Caco-2 (cell line): ENCODE results near the gene RNF182. TPM values are rescaled to one million over a fixed set of nuclear protein-coding genes. Genes with fewer than 3 reads are reported as not detected.

ENCODE experiments used
- BruUV-seq: library from RNA; stranded (reverse); fragments of 400-500 nt; replicated peaks from 2 replicates; lab custom pipeline; 2021; lab: Mats Ljungman, UMichigan
- CTCF ChIA-PET: fragments of 300-600 bp; sonication (Branson Sonifier 250); formaldehyde crosslinking; loops from one replicate; lab custom pipeline; 2022; ENCODE audit warnings: antibody characterized with exemption; lab: Charles Lee
- POLR2A ChIA-PET: fragments of 300-600 bp; sonication (Branson Sonifier 250); formaldehyde crosslinking; loops from one replicate; lab custom pipeline; 2022; ENCODE audit warnings: antibody characterized with exemption; lab: Charles Lee
- DNase-seq, 2 experiments: peaks; one replicate each; pipeline versions ENCODE4 v3.0.0 to v3.0.0-alpha.2; 2020 to 2022
- H3K27me3 ChIP-seq: replicated peaks from 2 replicates; pipeline ENCODE4 v1.6.0; 2011; ENCODE audit warnings: low read length; ENCODE audit not compliant: control insufficient read depth, insufficient read depth
- H3K36me3 ChIP-seq: 2 replicates; pipeline ENCODE4 v1.5.1; 2011; ENCODE audit warnings: low read length; ENCODE audit not compliant: control insufficient read depth, insufficient read depth
- H3K4me1 ChIP-seq: fragments of 250-450 bp; sonication (Bioruptor Pico); 2 replicates; pipeline ENCODE4 v1.5.1; 2020; ENCODE audit warnings: mild to moderate bottlenecking
- H3K4me3 ChIP-seq: 2 replicates; pipeline ENCODE4 v1.5.1; 2011; ENCODE audit warnings: low read depth, mild to moderate bottlenecking, control low read depth, low read length
- H3K9me3 ChIP-seq: fragments of 250-450 bp; sonication (Bioruptor Pico); 2 replicates; pipeline ENCODE4 v1.5.1; 2020; ENCODE audit warnings: mild to moderate bottlenecking, moderate library complexity
- H3K27ac Mint-ChIP-seq: one replicate; pipeline ENCODE4 v1.8.0; 2022; ENCODE audit warnings: mixed read lengths; ENCODE audit not compliant: unreplicated experiment
- H3K27me3 Mint-ChIP-seq: one replicate; pipeline ENCODE4 v1.8.0; 2022; ENCODE audit warnings: mixed read lengths; ENCODE audit not compliant: insufficient read depth, unreplicated experiment
- H3K36me3 Mint-ChIP-seq: one replicate; pipeline ENCODE4 v1.8.0; 2022; ENCODE audit warnings: mild to moderate bottlenecking, mixed read lengths; ENCODE audit not compliant: insufficient read depth, unreplicated experiment
- H3K4me1 Mint-ChIP-seq: one replicate; pipeline ENCODE4 v1.8.0; 2022; ENCODE audit warnings: low read depth, mixed read lengths; ENCODE audit not compliant: unreplicated experiment
- H3K4me3 Mint-ChIP-seq: one replicate; pipeline ENCODE4 v1.8.0; 2022; ENCODE audit warnings: mild to moderate bottlenecking, moderate library complexity, mixed read lengths; ENCODE audit not compliant: unreplicated experiment
- H3K9me3 Mint-ChIP-seq: one replicate; pipeline ENCODE4 v1.8.0; 2022; ENCODE audit warnings: mixed read lengths; ENCODE audit not compliant: unreplicated experiment
- intact Hi-C: fragments of 100-400 bp; cut with micrococcal nuclease; formaldehyde crosslinking; loops from one replicate; pipeline ENCODE4 v1.10.0; 2022; ENCODE audit not compliant: unreplicated experiment
- total RNA-seq: library from RNA; stranded (reverse); gene quantifications from 2 replicates; pipeline ENCODE4 v1.2.3, GENCODE V29; 2022
- TF ChIP-seq, protein P1 (sequence below), 2 experiments: fragments of 200-600 bp in 1 of 2; IDR thresholded peaks; 1 replicate in 1 of 2; 2 replicates in 1 of 2; pipeline versions ENCODE4 v1.5.1 to v1.8.0; 2011 to 2022; ENCODE audit warnings: antibody characterized with exemption in 1 of 2, control low read depth in 1 of 2, inconsistent platforms in 1 of 2, low read depth in 1 of 2, low read length in 1 of 2, mild to moderate bottlenecking in 1 of 2, moderate library complexity in 1 of 2; ENCODE audit not compliant: insufficient read depth in 1 of 2, severe bottlenecking in 1 of 2, unreplicated experiment in 1 of 2

Gene RNF182
- total RNA-seq, 1 experiment from 2014 or later = 0.39 TPM

- TF ChIP-seq, protein P1, sequence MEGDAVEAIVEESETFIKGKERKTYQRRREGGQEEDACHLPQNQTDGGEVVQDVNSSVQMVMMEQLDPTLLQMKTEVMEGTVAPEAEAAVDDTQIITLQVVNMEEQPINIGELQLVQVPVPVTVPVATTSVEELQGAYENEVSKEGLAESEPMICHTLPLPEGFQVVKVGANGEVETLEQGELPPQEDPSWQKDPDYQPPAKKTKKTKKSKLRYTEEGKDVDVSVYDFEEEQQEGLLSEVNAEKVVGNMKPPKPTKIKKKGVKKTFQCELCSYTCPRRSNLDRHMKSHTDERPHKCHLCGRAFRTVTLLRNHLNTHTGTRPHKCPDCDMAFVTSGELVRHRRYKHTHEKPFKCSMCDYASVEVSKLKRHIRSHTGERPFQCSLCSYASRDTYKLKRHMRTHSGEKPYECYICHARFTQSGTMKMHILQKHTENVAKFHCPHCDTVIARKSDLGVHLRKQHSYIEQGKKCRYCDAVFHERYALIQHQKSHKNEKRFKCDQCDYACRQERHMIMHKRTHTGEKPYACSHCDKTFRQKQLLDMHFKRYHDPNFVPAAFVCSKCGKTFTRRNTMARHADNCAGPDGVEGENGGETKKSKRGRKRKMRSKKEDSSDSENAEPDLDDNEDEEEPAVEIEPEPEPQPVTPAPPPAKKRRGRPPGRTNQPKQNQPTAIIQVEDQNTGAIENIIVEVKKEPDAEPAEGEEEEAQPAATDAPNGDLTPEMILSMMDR (IDR thresholded peaks at IDR 0.05; ENCODE audit: insufficient read depth in 1 of 2, low read depth in 1 of 2, low read length in 1 of 2, severe bottlenecking in 1 of 2, unreplicated experiment in 1 of 2) = no peak
- intact Hi-C loops = no loop called here
- Mint-ChIP-seq H3K27me3 (peaks cover 21% of the 10 kb centered on the region), H3K36me3 (no peaks in the 10 kb centered on the region), H3K4me3 (no peak overlapping the region), H3K27ac (no peak overlapping the region), H3K4me1 (no peaks in the 10 kb centered on the region), H3K9me3 (no peaks in the 10 kb centered on the region)
- no peak for DNase-seq
- CTCF ChIA-PET = no interaction called here
- Histone ChIP-seq H3K4me3 (no peak overlapping the region), H3K36me3 (no peaks in the 10 kb centered on the region), H3K4me1 (no peaks in the 10 kb centered on the region), H3K27me3 (no peaks in the 10 kb centered on the region), H3K9me3 (no peaks in the 10 kb centered on the region)
- BruUV-seq = no TSS peak
- POLR2A ChIA-PET = no interaction called here
These were observed 55.8 kb downstream of the RNF182 start for GRCh38 chr6:13980534-13980933.

GRCh38 chr6:13985663-13986325, 61.0 kb downstream of the RNF182 start:
- no peaks in the 10 kb centered on the region for H3K9me3 Mint-ChIP-seq
- CTCF ChIA-PET = no interaction called here

GRCh38 chr6:13986700-13987399, 62.1 kb downstream of the RNF182 start:
- H3K4me1 ChIP-seq = no peaks in the 10 kb centered on the region
- Mint-ChIP-seq H3K27me3 (peaks cover 42% of the 10 kb centered on the region), H3K4me1 (no peaks in the 10 kb centered on the region), H3K9me3 (no peaks in the 10 kb centered on the region), H3K27ac (no peak overlapping the region), H3K36me3 (peaks cover 5% of the 10 kb centered on the region), H3K4me3 (no peak overlapping the region)
- H3K36me3 ChIP-seq = no peaks in the 10 kb centered on the region
- ChIA-PET POLR2A (no interaction called here), CTCF (no interaction called here)
- no peaks in the 10 kb centered on the region for H3K27me3 ChIP-seq
- intact Hi-C loops = no loop called here
- no TSS peak for BruUV-seq
- H3K9me3 ChIP-seq = no peaks in the 10 kb centered on the region
- no peak for DNase-seq
- H3K4me3 ChIP-seq = no peak overlapping the region
- TF ChIP-seq, protein P1 (IDR thresholded peaks at IDR 0.05; ENCODE audit: insufficient read depth in 1 of 2, low read depth in 1 of 2, low read length in 1 of 2, severe bottlenecking in 1 of 2, unreplicated experiment in 1 of 2) = no peak

More at GRCh38 chr6:13985663-13986325, 61.0 kb downstream of the RNF182 start:
- DNase-seq = no peak
- Histone ChIP-seq H3K36me3 (no peaks in the 10 kb centered on the region), H3K4me1 (no peaks in the 10 kb centered on the region), H3K4me3 (no peak overlapping the region), H3K9me3 (no peaks in the 10 kb centered on the region), H3K27me3 (no peaks in the 10 kb centered on the region)
- H3K36me3 Mint-ChIP-seq = peaks cover 5% of the 10 kb centered on the region
- POLR2A ChIA-PET = no interaction called here
- intact Hi-C loops = no loop called here
- H3K4me1 Mint-ChIP-seq = no peaks in the 10 kb centered on the region
- no peak overlapping the region for H3K4me3 Mint-ChIP-seq
- no peak overlapping the region for H3K27ac Mint-ChIP-seq
- BruUV-seq = no TSS peak
- H3K27me3 Mint-ChIP-seq = peaks cover 40% of the 10 kb centered on the region
- TF ChIP-seq, protein P1 (IDR thresholded peaks at IDR 0.05; ENCODE audit: insufficient read depth in 1 of 2, low read depth in 1 of 2, low read length in 1 of 2, severe bottlenecking in 1 of 2, unreplicated experiment in 1 of 2) = no peak
